B cell (primary cell): ENCODE measurements around the gene HOXA3. TPM values are rescaled to one million over a fixed set of nuclear protein-coding genes. Genes with fewer than 3 reads are reported as not detected.

Experiments used
- ATAC-seq: fragments of 200-7000 bp; cut with Tn5 transposase; one replicate; pipeline ENCODE4 v1.10.0; 2021; ENCODE audit warnings: low read depth, mild to moderate bottlenecking, moderate number of reproducible peaks, moderate library complexity
- CTCF ChIA-PET: fragments of 350-600 bp; sonication (Branson Sonifier 250); formaldehyde crosslinking; loops from one replicate; lab custom pipeline; 2021; ENCODE audit warnings: antibody characterized with exemption, inconsistent platforms; lab: Charles Lee
- POLR2A ChIA-PET: fragments of 350-600 bp; sonication (Branson Sonifier 250); formaldehyde crosslinking; loops from one replicate; lab custom pipeline; 2021; ENCODE audit warnings: antibody characterized with exemption; lab: Charles Lee
- DNase-seq: peaks from one replicate; pipeline ENCODE4 v3.0.0; 2013
- H2AFZ ChIP-seq: 2 replicates; pipeline ENCODE4 v1.6.1; 2012; ENCODE audit warnings: mild to moderate bottlenecking, low read depth, low read length; ENCODE audit not compliant: insufficient read depth, poor library complexity, severe bottlenecking
- H3K27ac ChIP-seq, 2 donors: 1 replicate in 1 of 2; 2 replicates in 1 of 2; pipeline ENCODE4 v1.5.1; 2012 to 2013; ENCODE audit warnings: low read length in 2 of 2, mild to moderate bottlenecking in 2 of 2, moderate library complexity in 1 of 2
- H3K27me3 ChIP-seq, 4 experiments: fragments of 200-600 bp in 1 of 4; sonication (generic) in 1 of 4; replicated peaks in 1 of 4; 1 replicate in 2 of 4; 2 replicates in 2 of 4; pipeline versions ENCODE4 v1.6.1 to v1.7.0; 2013 to 2016; ENCODE audit warnings: low read length in 3 of 4, mild to moderate bottlenecking in 2 of 4, mixed read lengths in 1 of 4, moderate library complexity in 1 of 4; ENCODE audit not compliant: insufficient read depth in 4 of 4, control insufficient read depth in 3 of 4; ENCODE audit errors: control extremely low read depth in 1 of 4
- H3K36me3 ChIP-seq, 2 experiments: replicated peaks in 1 of 2; 1 replicate in 1 of 2; 2 replicates in 1 of 2; pipeline versions ENCODE4 v1.6.1 to v1.7.1; 2013; ENCODE audit warnings: low read length in 1 of 2; ENCODE audit not compliant: insufficient read depth in 2 of 2, control insufficient read depth in 1 of 2; ENCODE audit errors: control extremely low read depth in 1 of 2, extremely low read depth in 1 of 2
- H3K4me1 ChIP-seq, 2 donors: fragments of 200-600 bp in 1 of 2; sonication (generic) in 1 of 2; 1 replicate in 1 of 2; 2 replicates in 1 of 2; pipeline versions ENCODE4 v1.5.1 to v1.6.1; 2013 to 2017; ENCODE audit warnings: low read length in 2 of 2; ENCODE audit not compliant: control insufficient read depth in 2 of 2, insufficient read depth in 2 of 2
- H3K4me2 ChIP-seq: replicated peaks from 2 replicates; pipeline ENCODE3; 2012; ENCODE audit warnings: mild to moderate bottlenecking, low read depth, low read length; ENCODE audit not compliant: poor library complexity, severe bottlenecking
- H3K4me3 ChIP-seq, 5 experiments: fragments of 200-600 bp in 1 of 5; sonication (generic) in 1 of 5; 1 replicate in 3 of 5; 2 replicates in 2 of 5; pipeline versions ENCODE4 v1.5.1 to v1.7.0; 2011 to 2016; ENCODE audit warnings: low read length in 4 of 5, mild to moderate bottlenecking in 4 of 5, low read depth in 2 of 5, control low read depth in 1 of 5, moderate library complexity in 1 of 5; ENCODE audit not compliant: insufficient read depth in 1 of 5; ENCODE audit errors: control extremely low read depth in 1 of 5, extremely low read depth in 1 of 5
- H3K79me2 ChIP-seq: fragments of 200-600 bp; sonication (generic); one replicate; pipeline ENCODE4 v1.6.0; 2016; ENCODE audit warnings: low read length; ENCODE audit not compliant: control insufficient read depth, insufficient read depth
- H3K9ac ChIP-seq: fragments of 200-600 bp; sonication (generic); 2 replicates; pipeline ENCODE4 v1.6.1; 2017; ENCODE audit warnings: mild to moderate bottlenecking, low read length, moderate library complexity
- H3K9me3 ChIP-seq, 3 donors: one replicate each; pipeline versions ENCODE4 v1.6.1 to v1.7.1; 2013; ENCODE audit warnings: low read length in 2 of 3; ENCODE audit not compliant: control insufficient read depth in 2 of 3, insufficient read depth in 1 of 3; ENCODE audit errors: control extremely low read depth in 1 of 3
- H4K20me1 ChIP-seq: 2 replicates; pipeline ENCODE4 v1.6.0; 2012; ENCODE audit warnings: mild to moderate bottlenecking, low read length; ENCODE audit not compliant: insufficient read depth, control insufficient read depth, poor library complexity, severe bottlenecking
- H3K27ac Mint-ChIP-seq: one replicate; pipeline ENCODE4 v1.8.0; 2021; ENCODE audit warnings: mixed read lengths
- H3K27me3 Mint-ChIP-seq: one replicate; pipeline ENCODE4 v1.8.0; 2021; ENCODE audit warnings: mixed read lengths
- H3K4me1 Mint-ChIP-seq: one replicate; pipeline ENCODE4 v1.8.0; 2021; ENCODE audit warnings: mixed read lengths
- H3K4me3 Mint-ChIP-seq: one replicate; pipeline ENCODE4 v1.8.0; 2021; ENCODE audit warnings: mixed read lengths
- H3K9me3 Mint-ChIP-seq: one replicate; pipeline ENCODE4 v1.8.0; 2022; ENCODE audit warnings: mixed read lengths; ENCODE audit not compliant: insufficient read depth
- EZH2 ChIP-seq: IDR thresholded peaks from 2 replicates; pipeline ENCODE4 v1.6.1; 2012; ENCODE audit warnings: borderline replicate concordance, low read depth, mild to moderate bottlenecking, moderate library complexity, low read length; ENCODE audit not compliant: insufficient read depth, poor library complexity, severe bottlenecking
- WGBS: methylation state at CpG from one replicate; pipeline ENCODE4 v1.1.5; 2013; ENCODE audit warnings: missing lambda C conversion rate; ENCODE audit not compliant: insufficient coverage; 5-methylcytosine and 5-hydroxymethylcytosine counted together
- intact Hi-C: fragments of 100-400 bp; cut with micrococcal nuclease; formaldehyde crosslinking; loops from one replicate; pipeline ENCODE4 v1.10.0; 2022
- polyA plus RNA-seq: library from polyadenylated mRNA; depleted of rRNA; stranded (reverse); fragments of >200 nt; gene quantifications from 2 replicates; pipeline ENCODE4 v1.2.3, GENCODE V29; 2012
- total RNA-seq, 2 donors: library from RNA; stranded (reverse); fragments of 120-200 nt in 1 of 2; gene quantifications; 1 replicate in 1 of 2; 2 replicates in 1 of 2; pipeline versions ENCODE4 v1.2.3 to v1.2.4, GENCODE V29; 2013 to 2022
- TF ChIP-seq, protein P1 (sequence below): fragments of 200-600 bp; IDR thresholded peaks from one replicate; pipeline ENCODE4 v1.8.0; 2022; ENCODE audit warnings: antibody characterized with exemption, mild to moderate bottlenecking

HOXA3 gene
- total and polyA plus RNA-seq, 2 donors (not counting 1 experiment from before 2014, with no cell fraction given), result 0.07 TPM; not detected in 1

DNA sequence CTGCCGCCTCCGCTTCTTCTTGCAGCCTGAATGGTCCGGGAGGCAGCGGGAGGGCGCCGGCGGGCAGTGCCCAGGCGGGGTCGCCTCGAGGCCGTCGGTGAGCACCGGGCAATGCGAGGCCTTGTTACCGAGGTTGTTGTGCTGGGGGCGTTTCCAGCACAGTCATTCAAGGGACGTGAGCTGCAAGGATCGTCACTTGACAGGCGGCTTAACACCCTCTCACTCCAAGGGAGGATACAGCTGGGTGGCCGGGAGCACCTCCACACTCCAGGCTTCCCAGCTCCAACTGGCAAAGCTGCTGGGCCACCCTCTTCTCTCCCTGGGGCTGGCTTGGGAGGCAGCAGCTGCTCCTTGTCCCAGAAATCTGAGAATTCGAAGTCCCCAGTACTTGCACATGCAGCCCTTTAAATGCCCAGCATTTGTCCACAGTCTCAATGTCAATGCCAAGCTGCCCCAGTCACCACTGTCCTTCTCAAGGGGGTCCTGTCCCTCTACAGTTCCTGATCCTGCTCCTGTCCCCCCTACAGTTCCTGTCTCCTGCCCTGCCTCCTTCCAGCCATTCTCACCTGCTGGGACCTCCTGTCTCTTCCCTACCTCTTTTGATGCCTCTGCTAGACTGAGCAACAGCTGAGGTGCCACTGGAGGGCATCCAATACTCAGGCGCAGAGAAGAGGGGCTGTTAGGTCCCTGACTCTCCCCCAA lies 37.1 kb upstream of the HOXA3 start:
- intact Hi-C loops, result loop anchor here (5.0 kb wide), 1 partner anchor 37 kb away; the partner anchor contains the start of gene HOXA3

More for the DNA sequence above, 37.1 kb upstream of the HOXA3 start:
- Histone ChIP-seq H2AFZ (no peak overlapping the region), H3K36me3 (no peaks in the 10 kb centered on the region), H3K9me3 (peaks cover 0 to 76% (median 9%) of the 10 kb centered on the region in 3 donors), H4K20me1 (no peaks in the 10 kb centered on the region), H3K4me2 (peak overlapping the region; percentile 56), H3K4me3 (no peak overlapping the region), H3K27me3 (peaks cover 0 to 98% (median 84%) of the 10 kb centered on the region in 4 experiments), H3K27ac (no peak overlapping the region), H3K79me2 (no peaks in the 10 kb centered on the region), H3K4me1 (peaks cover 55 to 77% of the 10 kb centered on the region in 2 donors), H3K9ac (no peak overlapping the region)
- H3K27me3 Mint-ChIP-seq, result peaks cover 88% of the 10 kb centered on the region
- peak; percentile 14 for DNase-seq
- WGBS, result 21% methylated on average over 22 of the region's 22 CpGs
- POLR2A ChIA-PET, result no interaction called here
- peak overlapping the region; percentile 47 for H3K27ac Mint-ChIP-seq
- CTCF ChIA-PET, result interaction anchor here (5.9 kb wide), 1 partner anchor 28 kb away, joined by 28 read pairs; no protein-coding TSS in a partner anchor
- H3K9me3 Mint-ChIP-seq, result no peaks in the 10 kb centered on the region
- ATAC-seq, result no peak
- H3K4me1 Mint-ChIP-seq, result peaks cover 47% of the 10 kb centered on the region
- peak overlapping the region; percentile 48 for H3K4me3 Mint-ChIP-seq
- no peak for TF ChIP-seq EZH2
- TF ChIP-seq, protein P1, sequence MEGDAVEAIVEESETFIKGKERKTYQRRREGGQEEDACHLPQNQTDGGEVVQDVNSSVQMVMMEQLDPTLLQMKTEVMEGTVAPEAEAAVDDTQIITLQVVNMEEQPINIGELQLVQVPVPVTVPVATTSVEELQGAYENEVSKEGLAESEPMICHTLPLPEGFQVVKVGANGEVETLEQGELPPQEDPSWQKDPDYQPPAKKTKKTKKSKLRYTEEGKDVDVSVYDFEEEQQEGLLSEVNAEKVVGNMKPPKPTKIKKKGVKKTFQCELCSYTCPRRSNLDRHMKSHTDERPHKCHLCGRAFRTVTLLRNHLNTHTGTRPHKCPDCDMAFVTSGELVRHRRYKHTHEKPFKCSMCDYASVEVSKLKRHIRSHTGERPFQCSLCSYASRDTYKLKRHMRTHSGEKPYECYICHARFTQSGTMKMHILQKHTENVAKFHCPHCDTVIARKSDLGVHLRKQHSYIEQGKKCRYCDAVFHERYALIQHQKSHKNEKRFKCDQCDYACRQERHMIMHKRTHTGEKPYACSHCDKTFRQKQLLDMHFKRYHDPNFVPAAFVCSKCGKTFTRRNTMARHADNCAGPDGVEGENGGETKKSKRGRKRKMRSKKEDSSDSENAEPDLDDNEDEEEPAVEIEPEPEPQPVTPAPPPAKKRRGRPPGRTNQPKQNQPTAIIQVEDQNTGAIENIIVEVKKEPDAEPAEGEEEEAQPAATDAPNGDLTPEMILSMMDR, result no peak
